ENCODE results near the gene POGZ.
"Not testable (repeated sequence)": the region's sequence is repeated elsewhere in the genome, so short reads cannot be mapped to it uniquely, and the experiment has no call there.

The POGZ gene

GRCh38 chr1:151447696-151448095, 11.6 kb downstream of the POGZ start:
- no peak for TF ChIP-seq CTCF (IDR thresholded peaks at IDR 0.05; ENCODE audit: low read depth, low read length)
- no peak for DNase-seq (ENCODE audit: low read depth in 2 of 2)
- no peak overlapping the region for H3K4me3 ChIP-seq (replicated peaks in 1 of 2; ENCODE audit: low read depth in 2 of 2, low read length in 2 of 2)

GRCh38 chr1:151444783-151445177, 14.5 kb downstream of the POGZ start:
- no peak overlapping the region for H3K4me3 ChIP-seq (replicated peaks in 1 of 2; ENCODE audit: low read depth in 2 of 2, low read length in 2 of 2)
- no peak for DNase-seq (ENCODE audit: low read depth in 2 of 2)
- TF ChIP-seq CTCF (IDR thresholded peaks at IDR 0.05; ENCODE audit: low read depth, low read length) = no peak

- no peak overlapping the region for H3K4me3 ChIP-seq (replicated peaks in 1 of 2; ENCODE audit: low read depth in 2 of 2, low read length in 2 of 2)
- TF ChIP-seq CTCF (IDR thresholded peaks at IDR 0.05; ENCODE audit: low read depth, low read length) = peak; percentile 68
- DNase-seq (ENCODE audit: low read depth in 2 of 2) = peak; percentile 89 to 90
These were observed 15.2 kb downstream of the POGZ start for GRCh38 chr1:151443846-151444782.

GRCh38 chr1:151437396-151437795, 21.9 kb downstream of the POGZ start:
- not testable (repeated sequence) for H3K4me3 ChIP-seq (replicated peaks in 1 of 2; ENCODE audit: low read depth in 2 of 2, low read length in 2 of 2)

DNA sequence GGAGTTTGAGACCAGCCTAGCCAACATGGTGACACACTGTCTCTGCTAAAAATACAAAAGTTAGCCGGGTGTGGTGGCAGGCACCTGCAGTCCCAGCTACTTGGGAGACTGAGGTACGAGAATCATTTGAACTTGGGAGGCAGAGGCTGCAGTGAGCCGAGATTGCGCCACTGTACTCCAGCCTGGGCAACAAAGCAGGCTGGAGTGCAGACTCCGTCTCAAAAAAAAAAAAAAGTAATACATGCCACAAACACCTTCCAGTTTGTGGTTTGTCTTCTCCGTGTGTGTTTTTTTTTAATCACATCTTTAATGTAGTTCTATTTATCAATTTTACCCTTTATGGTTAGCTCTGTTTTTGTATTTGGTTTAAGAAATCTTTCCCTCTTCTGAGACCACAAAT, 22.3 kb downstream of the POGZ start:
- no peak for TF ChIP-seq CTCF (IDR thresholded peaks at IDR 0.05; ENCODE audit: low read depth, low read length)
- DNase-seq (ENCODE audit: low read depth in 2 of 2) = no peak
- H3K4me3 ChIP-seq (replicated peaks in 1 of 2; ENCODE audit: low read depth in 2 of 2, low read length in 2 of 2) = no peak overlapping the region

More at GRCh38 chr1:151437396-151437795, 21.9 kb downstream of the POGZ start:
- DNase-seq (ENCODE audit: low read depth in 2 of 2) = not testable (repeated sequence)

- no peak overlapping the region for H3K4me3 ChIP-seq (replicated peaks in 1 of 2; ENCODE audit: low read depth in 2 of 2, low read length in 2 of 2)
- peak in 1 of 2 donors; percentile 16 for DNase-seq (ENCODE audit: low read depth in 2 of 2)
- TF ChIP-seq CTCF (IDR thresholded peaks at IDR 0.05; ENCODE audit: low read depth, low read length) = no peak
These were observed 24.1 kb downstream of the POGZ start for GRCh38 chr1:151435174-151435573.

GRCh38 chr1:151433827-151434226, 25.5 kb downstream of the POGZ start:
- DNase-seq (ENCODE audit: low read depth in 2 of 2); H3K4me3 ChIP-seq (replicated peaks in 1 of 2; ENCODE audit: low read depth in 2 of 2, low read length in 2 of 2): not testable (repeated sequence)

DNA sequence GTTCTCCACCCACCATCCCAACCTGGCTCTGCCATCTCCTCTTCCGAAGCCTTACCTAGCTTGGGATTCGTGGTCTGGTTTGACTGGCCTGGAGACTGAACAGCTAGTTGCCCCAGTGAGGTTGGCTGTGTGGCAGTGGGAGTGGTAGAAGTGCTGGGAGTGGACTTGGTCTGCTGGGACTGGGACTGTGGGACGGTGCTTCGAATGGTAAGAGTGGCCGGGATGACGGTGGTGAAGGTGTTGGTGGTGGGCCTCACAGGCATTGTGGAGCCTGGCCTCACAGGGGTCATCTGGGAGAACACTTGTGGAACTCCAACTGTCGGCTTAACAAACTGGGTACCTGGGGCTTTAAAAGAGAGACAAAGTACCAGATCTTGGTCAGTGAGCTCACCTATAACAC, 31.2 kb downstream of the POGZ start:
- H3K4me3 ChIP-seq (replicated peaks in 1 of 2; ENCODE audit: low read depth in 2 of 2, low read length in 2 of 2) = no peak overlapping the region
- no peak for TF ChIP-seq CTCF (IDR thresholded peaks at IDR 0.05; ENCODE audit: low read depth, low read length)
- DNase-seq (ENCODE audit: low read depth in 2 of 2) = no peak
